NT2/D1 (cell line): Measurements from ENCODE around the gene AGBL4.

Experiments
- DNase-seq: peaks from one replicate; pipeline ENCODE4 v3.0.0-alpha.2; 2011; ENCODE audit warnings: low read depth, low spot score
- H3K27me3 ChIP-seq: 2 replicates; pipeline ENCODE4 v1.6.0; 2011; ENCODE audit warnings: mild to moderate bottlenecking; ENCODE audit not compliant: insufficient read length, insufficient read depth
- H3K36me3 ChIP-seq: 2 replicates; pipeline ENCODE4 v1.6.1; 2011; ENCODE audit warnings: mild to moderate bottlenecking, low read length, mixed read lengths; ENCODE audit not compliant: insufficient read depth, insufficient read length
- H3K4me1 ChIP-seq: 2 replicates; pipeline ENCODE4 v1.5.1; 2011; ENCODE audit not compliant: insufficient read depth, insufficient read length
- H3K4me3 ChIP-seq: 2 replicates; pipeline ENCODE4 v1.5.1; 2011; ENCODE audit warnings: low read depth; ENCODE audit not compliant: insufficient read length
- H3K9ac ChIP-seq: 2 replicates; pipeline ENCODE4 v1.6.0; 2011; ENCODE audit warnings: low read depth; ENCODE audit not compliant: insufficient read length
- H3K9me3 ChIP-seq: 2 replicates; pipeline ENCODE4 v1.5.1; 2011; ENCODE audit warnings: mild to moderate bottlenecking, low read length; ENCODE audit not compliant: insufficient read depth
- SUZ12 ChIP-seq: IDR thresholded peaks from 2 replicates; pipeline ENCODE4 v1.6.1; 2011; ENCODE audit not compliant: insufficient read length, insufficient read depth; ENCODE audit errors: extremely low read depth
- YY1 ChIP-seq: IDR thresholded peaks from 2 replicates; pipeline ENCODE4 v1.6.1; 2011; ENCODE audit not compliant: insufficient read length, insufficient read depth
- ZNF274 ChIP-seq: IDR thresholded peaks from 2 replicates; pipeline ENCODE4 v1.6.1; 2011; ENCODE audit warnings: mild to moderate bottlenecking, low read depth, low read length

Gene AGBL4

GRCh38 chr1:48595613-48596012, 1428.1 kb downstream of the AGBL4 start:
- Histone ChIP-seq H3K4me1 (peaks cover 5% of the 10 kb centered on the region), H3K9me3 (no peaks in the 10 kb centered on the region), H3K9ac (no peak overlapping the region), H3K27me3 (no peaks in the 10 kb centered on the region), H3K4me3 (no peak overlapping the region), H3K36me3 (no peaks in the 10 kb centered on the region)
- no peak for DNase-seq
- TF ChIP-seq YY1 (no peak), SUZ12 (no peak), ZNF274 (no peak)

GRCh38 chr1:48592330-48592729, 1431.4 kb downstream of the AGBL4 start:
- Histone ChIP-seq H3K27me3 (no peaks in the 10 kb centered on the region), H3K4me3 (no peak overlapping the region), H3K9me3 (no peaks in the 10 kb centered on the region), H3K4me1 (peaks cover 5% of the 10 kb centered on the region), H3K9ac (no peak overlapping the region), H3K36me3 (no peaks in the 10 kb centered on the region)
- no peak for DNase-seq
- TF ChIP-seq ZNF274 = no peak
- TF ChIP-seq YY1 = no peak
- TF ChIP-seq SUZ12 = no peak

GRCh38 chr1:48591181-48591580, 1432.6 kb downstream of the AGBL4 start:
- Histone ChIP-seq H3K9ac (no peak overlapping the region), H3K9me3 (no peaks in the 10 kb centered on the region), H3K4me1 (peaks cover 5% of the 10 kb centered on the region), H3K36me3 (no peaks in the 10 kb centered on the region), H3K27me3 (no peaks in the 10 kb centered on the region), H3K4me3 (no peak overlapping the region)
- TF ChIP-seq SUZ12 (no peak), ZNF274 (no peak), YY1 (no peak)
- DNase-seq = no peak

- H3K36me3 ChIP-seq = no peaks in the 10 kb centered on the region
- no peak for DNase-seq
- TF ChIP-seq YY1 = no peak
- no peak for TF ChIP-seq SUZ12
- TF ChIP-seq ZNF274 = no peak
- no peak overlapping the region for H3K4me3 ChIP-seq
- H3K27me3 ChIP-seq = no peaks in the 10 kb centered on the region
- H3K9me3 ChIP-seq = no peaks in the 10 kb centered on the region
- H3K9ac ChIP-seq = no peak overlapping the region
- H3K4me1 ChIP-seq = no peaks in the 10 kb centered on the region
Observed at GRCh38 chr1:48588061-48588460, 1435.7 kb downstream of the AGBL4 start.

DNA sequence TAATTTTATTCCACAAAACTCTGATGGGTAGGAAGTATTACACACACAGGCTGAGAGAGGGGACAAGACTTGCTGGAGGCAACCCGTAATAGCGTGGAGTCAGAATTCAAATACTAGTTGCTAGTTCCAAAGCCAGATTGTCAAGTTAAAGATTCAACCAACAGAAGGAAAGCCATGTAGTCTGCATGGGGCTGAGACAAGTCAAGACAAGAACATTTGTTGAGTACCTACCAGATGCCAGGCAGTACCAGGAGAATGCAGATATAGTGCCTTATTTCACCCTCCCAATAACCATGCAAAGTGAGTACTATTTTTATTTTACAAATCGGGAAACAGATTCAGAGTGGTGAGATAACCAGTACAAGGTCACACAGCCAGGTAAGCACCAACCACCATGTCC, 1441.3 kb downstream of the AGBL4 start:
- H3K27me3 ChIP-seq = no peaks in the 10 kb centered on the region
- no peaks in the 10 kb centered on the region for H3K4me1 ChIP-seq
- TF ChIP-seq ZNF274 (no peak), YY1 (no peak), SUZ12 (no peak)
- no peak for DNase-seq
- H3K9ac ChIP-seq = no peak overlapping the region
- no peaks in the 10 kb centered on the region for H3K9me3 ChIP-seq
- H3K36me3 ChIP-seq = no peaks in the 10 kb centered on the region
- H3K4me3 ChIP-seq = no peak overlapping the region

DNA sequence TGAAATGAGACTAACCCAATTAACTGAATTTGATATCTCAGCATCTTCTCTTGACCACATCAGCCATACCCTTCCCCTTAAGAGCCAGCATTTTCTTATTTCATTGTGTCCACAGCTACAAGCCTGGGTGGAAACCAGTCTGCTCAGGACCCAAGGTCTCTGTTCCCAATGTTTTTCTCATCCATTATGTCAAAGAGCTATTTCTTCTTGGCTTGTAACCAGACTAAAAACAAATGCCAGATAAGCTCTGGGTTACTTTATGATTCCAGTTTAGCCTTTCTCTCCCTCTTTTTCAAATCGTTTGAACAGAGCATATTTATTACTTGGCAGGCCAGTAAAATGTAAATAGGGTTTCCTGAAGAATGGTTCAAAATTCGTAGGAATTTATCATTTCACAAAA, 1442.5 kb downstream of the AGBL4 start:
- Histone ChIP-seq H3K9ac (no peak overlapping the region), H3K36me3 (no peaks in the 10 kb centered on the region), H3K4me3 (no peak overlapping the region), H3K27me3 (no peaks in the 10 kb centered on the region), H3K4me1 (no peaks in the 10 kb centered on the region), H3K9me3 (no peaks in the 10 kb centered on the region)
- TF ChIP-seq ZNF274 (no peak), SUZ12 (no peak), YY1 (no peak)
- no peak for DNase-seq

- no peaks in the 10 kb centered on the region for H3K36me3 ChIP-seq
- no peak for TF ChIP-seq SUZ12
- no peak for TF ChIP-seq YY1
- no peak for TF ChIP-seq ZNF274
- H3K4me1 ChIP-seq = no peaks in the 10 kb centered on the region
- no peak for DNase-seq
- no peak overlapping the region for H3K9ac ChIP-seq
- no peaks in the 10 kb centered on the region for H3K27me3 ChIP-seq
- no peaks in the 10 kb centered on the region for H3K9me3 ChIP-seq
- no peak overlapping the region for H3K4me3 ChIP-seq
Observed at GRCh38 chr1:48576565-48576964, 1447.2 kb downstream of the AGBL4 start.
